ENCODE results near the gene SCCPDH.
"Not testable (repeated sequence)": the region's sequence is repeated elsewhere in the genome, so short reads cannot be mapped to it uniquely, and the experiment has no call there.

The SCCPDH gene

DNA sequence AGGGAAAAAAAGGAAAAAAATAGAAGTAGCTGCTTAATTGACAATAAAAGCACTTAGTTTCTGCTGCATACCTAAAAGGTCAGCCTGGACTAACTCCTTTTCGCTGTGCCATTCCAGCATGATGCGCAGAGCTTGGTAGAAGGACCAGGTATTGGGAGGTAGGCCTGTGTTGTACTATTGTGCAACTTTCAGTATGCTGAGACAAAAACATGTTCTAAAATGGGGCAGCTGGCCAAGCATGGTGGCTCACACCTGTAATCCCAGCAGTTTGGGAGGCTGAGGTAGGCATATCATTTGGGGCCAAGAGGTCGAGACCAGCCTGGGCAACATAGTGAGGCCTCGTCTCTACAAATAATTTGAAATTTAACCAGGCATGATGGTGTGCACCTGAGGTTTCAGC lies 15.0 kb upstream of the SCCPDH start:
- DNase-seq (ENCODE audit: extremely low read depth, low read depth) = no peak
- TF ChIP-seq, protein P1, sequence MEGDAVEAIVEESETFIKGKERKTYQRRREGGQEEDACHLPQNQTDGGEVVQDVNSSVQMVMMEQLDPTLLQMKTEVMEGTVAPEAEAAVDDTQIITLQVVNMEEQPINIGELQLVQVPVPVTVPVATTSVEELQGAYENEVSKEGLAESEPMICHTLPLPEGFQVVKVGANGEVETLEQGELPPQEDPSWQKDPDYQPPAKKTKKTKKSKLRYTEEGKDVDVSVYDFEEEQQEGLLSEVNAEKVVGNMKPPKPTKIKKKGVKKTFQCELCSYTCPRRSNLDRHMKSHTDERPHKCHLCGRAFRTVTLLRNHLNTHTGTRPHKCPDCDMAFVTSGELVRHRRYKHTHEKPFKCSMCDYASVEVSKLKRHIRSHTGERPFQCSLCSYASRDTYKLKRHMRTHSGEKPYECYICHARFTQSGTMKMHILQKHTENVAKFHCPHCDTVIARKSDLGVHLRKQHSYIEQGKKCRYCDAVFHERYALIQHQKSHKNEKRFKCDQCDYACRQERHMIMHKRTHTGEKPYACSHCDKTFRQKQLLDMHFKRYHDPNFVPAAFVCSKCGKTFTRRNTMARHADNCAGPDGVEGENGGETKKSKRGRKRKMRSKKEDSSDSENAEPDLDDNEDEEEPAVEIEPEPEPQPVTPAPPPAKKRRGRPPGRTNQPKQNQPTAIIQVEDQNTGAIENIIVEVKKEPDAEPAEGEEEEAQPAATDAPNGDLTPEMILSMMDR (IDR thresholded peaks at IDR 0.05; ENCODE audit: low read depth, low read length) = no peak

DNA sequence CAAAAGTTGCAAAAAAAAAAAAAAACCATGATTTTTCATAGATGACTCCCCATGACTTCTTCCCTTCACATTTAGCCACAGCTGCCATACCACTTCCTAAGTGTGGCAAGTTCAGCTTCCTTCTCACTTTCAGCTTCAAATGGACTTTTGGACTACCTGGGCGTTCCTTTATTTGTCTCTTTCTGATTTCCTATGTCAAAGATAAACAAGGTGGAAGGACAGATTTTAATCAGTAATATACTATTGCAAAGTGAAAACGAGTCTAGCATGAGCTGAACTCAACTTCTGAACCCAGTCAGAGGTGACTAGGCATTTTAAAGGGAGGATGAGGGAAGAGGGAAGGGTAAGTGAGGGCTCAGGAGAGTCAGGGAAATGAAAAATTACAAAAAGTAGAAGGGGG lies 14.4 kb upstream of the SCCPDH start:
- TF ChIP-seq, protein P1 (IDR thresholded peaks at IDR 0.05; ENCODE audit: low read depth, low read length) = no peak
- no peak for DNase-seq (ENCODE audit: extremely low read depth, low read depth)

- TF ChIP-seq, protein P1 (IDR thresholded peaks at IDR 0.05; ENCODE audit: low read depth, low read length) = no peak
- DNase-seq (ENCODE audit: extremely low read depth, low read depth) = no peak
Observed at GRCh38 chr1:246711548-246712003, 12.6 kb upstream of the SCCPDH start.

DNA sequence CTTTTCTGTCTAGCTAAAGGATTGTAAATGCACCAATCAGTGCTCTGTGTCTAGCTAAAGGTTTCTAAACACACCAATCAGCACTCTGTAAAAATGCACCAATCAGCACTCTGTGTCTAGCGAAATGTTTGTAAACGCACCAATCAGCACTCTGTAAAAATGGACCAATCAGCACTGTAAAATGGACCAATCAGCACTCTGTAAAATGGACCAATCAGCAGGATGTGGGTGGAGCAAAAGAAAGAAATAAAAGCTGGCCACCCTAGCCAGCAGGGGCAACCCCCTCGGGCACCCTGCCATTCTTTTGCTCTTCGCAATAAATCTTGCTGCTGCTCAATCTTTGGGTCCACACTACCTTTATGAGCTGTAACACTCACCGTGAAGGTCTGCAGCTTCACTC lies 11.8 kb upstream of the SCCPDH start:
- DNase-seq (ENCODE audit: extremely low read depth, low read depth) = not testable (repeated sequence)

DNA sequence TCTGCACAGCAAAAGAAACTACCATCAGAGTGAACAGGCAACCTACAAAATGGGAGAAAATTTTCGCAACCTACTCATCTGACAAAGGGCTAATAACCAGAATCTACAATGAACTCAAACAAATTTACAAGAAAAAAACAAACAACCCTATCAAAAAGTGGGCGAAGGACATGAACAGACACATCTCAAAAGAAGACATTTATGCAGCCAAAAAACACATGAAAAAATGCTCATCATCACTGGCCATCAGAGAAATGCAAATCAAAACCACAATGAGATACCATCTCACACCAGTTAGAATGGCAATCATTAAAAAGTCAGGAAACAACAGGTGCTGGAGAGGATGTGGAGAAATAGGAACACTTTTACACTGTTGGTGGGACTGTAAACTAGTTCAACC lies 4.8 kb upstream of the SCCPDH start:
- DNase-seq (ENCODE audit: extremely low read depth, low read depth) = not testable (repeated sequence)

GRCh38 chr1:246720814-246721213 lies 3.4 kb upstream of the SCCPDH start:
- DNase-seq (ENCODE audit: extremely low read depth, low read depth) = not testable (repeated sequence)

- TF ChIP-seq, protein P1 (IDR thresholded peaks at IDR 0.05; ENCODE audit: low read depth, low read length) = no peak
- DNase-seq (ENCODE audit: extremely low read depth, low read depth) = no peak
Observed at GRCh38 chr1:246722720-246723119, 1.5 kb upstream of the SCCPDH start.

- DNase-seq (ENCODE audit: extremely low read depth, low read depth) = no peak
- TF ChIP-seq, protein P1 (IDR thresholded peaks at IDR 0.05; ENCODE audit: low read depth, low read length) = no peak
Observed at GRCh38 chr1:246724731-246725095, 504 bp downstream of the SCCPDH start.

- DNase-seq (ENCODE audit: extremely low read depth, low read depth) = no peak
- TF ChIP-seq, protein P1 (IDR thresholded peaks at IDR 0.05; ENCODE audit: low read depth, low read length) = no peak
Observed at GRCh38 chr1:246725191-246725590, 982 bp downstream of the SCCPDH start.

Data from AG09319 (cell line).